ENCODE data around the gene EXOC6B.

Gene EXOC6B

DNA sequence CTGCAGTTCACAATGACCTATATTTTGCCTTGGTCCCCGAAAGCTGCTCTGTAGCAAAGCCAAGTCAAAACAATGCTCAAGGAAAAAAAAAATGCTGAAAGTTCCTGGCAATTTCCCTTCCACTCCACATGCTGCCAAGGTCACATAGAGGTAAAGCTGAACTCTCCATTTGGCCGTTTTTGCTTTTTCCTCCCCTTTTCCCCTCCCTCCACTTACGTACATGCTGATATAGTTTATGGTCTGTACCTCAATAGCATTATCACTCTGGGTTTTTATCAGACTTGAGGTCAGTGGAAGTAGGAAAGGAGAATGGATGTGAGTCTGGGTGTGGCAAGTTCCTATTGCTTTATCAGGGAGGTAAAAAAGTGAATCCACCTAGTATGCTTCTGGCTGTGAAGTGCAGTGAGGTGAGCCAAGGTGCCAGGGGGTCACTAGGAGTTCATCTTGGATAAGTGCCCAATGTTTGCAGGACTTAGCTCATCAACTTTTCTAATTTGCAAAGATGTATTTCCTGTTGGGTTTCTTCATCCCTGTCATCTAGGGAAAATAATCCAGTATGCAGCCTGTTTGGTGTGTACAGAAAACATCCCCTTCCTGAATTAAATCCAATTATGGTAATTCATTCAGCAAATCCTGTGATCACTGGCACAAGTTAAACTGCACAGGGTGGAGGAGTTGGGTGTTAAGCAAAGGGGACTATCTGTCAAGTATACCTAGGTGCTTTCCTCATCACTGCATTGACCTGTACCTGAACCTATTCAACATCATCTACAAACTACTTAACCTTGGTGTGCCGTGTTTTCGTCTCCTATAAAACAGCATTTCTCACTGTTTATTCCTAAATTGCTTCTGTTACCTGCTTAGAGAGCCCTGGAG lies 553.8 kb downstream of the EXOC6B start:
- no peak for DNase-seq (ENCODE audit: low read depth)

DNA sequence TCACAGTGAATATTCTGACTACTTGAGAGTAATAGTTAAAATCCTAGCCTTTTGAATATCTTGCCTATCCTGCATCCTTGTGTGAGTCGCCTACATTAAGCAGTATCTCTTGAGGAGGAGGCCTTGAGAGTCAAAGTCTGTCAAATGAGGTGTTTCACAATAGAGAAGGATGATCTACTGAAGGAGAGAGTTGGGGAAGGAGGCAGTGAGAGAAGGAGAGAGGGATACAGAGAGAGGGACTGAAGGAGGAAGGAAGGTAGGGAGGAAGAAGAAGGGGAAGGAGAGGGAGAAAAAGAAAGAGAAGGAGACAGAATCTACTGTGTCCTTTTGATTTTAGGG lies 554.6 kb downstream of the EXOC6B start:
- no peak for DNase-seq (ENCODE audit: low read depth)

DNA sequence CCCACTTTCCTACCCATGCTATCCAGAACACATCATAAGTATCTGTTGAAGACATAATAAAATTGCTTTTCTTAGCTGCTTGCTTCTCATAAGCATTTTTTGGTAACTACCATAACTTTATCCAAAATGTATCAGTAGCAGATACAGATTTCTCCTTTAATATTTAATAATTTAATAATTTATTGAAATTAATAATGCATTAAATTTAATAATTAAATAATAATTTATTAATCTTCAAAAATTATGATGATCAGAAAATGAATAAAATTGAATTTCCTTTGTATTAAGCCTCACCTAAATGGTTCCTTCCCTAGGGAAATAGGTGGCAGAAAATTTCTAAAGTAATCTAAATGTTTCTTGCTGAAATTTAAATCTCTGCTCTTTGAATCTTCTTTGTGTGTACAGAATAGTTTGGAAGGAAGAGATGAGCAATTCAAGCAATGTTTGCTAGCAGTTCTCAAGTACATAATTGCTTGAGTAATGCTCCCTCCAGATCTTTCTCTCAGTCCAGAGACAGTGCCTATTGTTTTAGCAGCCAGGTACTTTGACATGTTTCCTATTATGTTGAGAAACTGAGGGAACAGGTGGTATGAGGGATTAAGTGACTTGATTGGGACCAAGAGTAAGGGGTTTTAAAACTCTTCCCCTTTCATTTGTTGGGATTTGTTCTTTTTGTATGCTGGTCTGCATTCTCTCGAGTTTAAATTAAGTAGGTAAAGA lies 555.1 kb downstream of the EXOC6B start:
- DNase-seq (ENCODE audit: low read depth): no peak

DNA sequence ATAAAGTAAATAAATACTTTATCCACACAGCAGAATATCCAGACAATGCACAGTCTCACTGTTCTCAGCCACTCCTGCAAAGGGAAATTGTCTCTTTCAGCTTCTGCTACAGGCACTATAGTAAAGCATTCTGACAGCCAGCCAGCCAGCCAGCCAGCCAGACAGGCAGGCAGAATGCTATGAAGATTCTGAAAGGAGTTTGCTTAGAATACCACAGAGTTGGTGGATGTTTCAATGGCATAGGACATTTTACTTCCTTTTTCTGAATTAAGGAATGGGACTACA lies 562.1 kb downstream of the EXOC6B start:
- no peak for DNase-seq (ENCODE audit: low read depth)

DNA sequence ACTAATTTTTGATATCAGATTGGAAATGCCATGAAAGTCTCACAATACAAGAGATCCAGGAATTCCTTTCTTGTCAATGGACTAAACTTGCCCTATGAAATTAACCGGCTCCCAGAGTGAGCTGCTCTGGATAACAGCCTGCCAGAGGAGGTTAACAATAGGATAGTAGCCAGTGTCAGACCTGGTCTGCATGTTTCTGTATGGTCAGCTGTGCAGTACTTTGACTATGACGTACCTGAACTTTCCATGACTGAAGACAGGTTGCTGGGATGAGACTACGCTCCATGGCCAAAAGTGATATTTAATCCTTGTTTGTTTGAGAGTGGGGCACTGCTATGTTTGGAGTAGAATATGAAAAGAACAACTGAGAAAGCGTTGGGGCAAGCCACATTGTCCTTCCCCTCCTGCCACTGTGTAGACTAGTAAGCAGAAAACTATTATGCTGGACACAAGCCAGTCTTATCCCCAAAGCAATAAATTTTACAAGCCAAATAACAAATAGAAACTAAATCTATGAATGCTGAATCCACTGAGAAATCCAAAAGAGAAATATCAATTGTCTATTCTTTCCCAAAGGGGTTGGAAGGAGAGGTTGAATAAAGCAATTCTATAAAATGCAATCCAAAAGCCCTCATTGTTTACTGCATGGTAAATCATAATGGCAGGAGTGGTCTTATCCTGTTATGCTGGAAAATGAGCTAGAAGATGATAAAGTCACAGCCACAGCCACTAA lies 562.6 kb downstream of the EXOC6B start:
- DNase-seq (ENCODE audit: low read depth): no peak

DNA sequence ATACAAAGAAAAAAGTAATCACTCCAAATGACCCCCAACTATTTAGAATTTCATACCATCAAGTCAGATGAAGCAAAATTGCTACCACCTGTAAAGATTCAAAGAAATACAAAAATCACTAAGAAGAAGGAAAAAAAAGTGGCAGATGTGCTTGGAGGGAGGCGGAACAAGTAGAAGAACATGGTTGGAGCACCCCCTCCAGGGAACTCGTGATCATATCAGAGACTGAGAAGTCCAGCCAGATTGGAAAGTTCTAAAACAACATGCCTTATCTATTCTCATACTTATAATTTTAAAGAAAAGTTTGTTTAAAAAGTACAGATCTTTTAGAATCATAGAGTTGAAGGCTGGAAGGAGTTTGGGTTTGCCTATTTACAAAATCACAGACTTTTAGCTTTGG lies 564.8 kb downstream of the EXOC6B start:
- no peak for DNase-seq (ENCODE audit: low read depth)

DNA sequence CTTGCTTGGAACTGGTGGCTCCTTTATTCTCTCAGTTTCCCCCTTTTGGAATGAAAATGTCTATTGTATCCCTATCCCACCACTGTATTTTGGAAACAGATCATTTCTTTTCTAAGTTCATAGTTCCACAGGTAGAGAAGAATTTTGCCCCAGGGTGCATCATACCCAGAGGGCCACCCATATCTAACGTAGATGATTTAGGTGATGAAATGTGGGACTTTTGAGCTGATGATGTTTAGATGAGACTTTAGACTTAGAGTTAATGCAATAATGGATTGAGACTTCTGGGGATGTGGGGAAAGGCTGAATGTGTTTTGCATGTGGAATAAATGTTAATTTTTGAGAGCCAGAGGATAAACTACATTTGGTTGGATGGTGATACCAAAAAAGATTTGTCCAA lies 570.3 kb downstream of the EXOC6B start:
- DNase-seq (ENCODE audit: low read depth): no peak

DNA sequence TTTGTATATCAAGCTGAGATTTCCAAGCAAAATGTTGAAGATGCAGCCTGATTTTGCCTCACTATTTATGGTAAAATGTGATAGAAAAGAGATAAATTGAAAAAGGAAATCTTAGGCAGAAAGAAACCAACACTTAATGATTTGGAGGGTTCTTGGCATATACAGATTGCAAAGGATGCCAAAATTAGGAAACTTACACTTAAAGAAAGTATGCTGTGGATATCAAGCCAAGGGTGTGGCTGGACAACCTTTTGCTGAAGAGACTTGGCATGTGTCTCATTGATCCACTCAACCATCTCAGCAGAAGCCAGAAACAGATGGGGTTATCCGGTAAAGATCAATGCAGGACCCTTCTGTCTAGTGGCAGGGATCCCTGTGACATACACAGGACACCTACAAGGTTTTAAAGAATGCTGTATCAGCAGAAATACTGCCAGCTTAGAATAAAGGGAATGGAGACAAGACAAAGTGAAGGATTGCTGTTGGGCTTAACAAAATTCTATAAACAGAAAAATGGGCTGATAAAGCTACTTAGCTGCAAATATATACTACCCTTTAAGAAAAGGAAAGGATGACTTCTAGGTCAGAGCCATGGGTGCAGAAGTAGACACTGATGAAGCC lies 570.9 kb downstream of the EXOC6B start:
- no peak for DNase-seq (ENCODE audit: low read depth)

DNA sequence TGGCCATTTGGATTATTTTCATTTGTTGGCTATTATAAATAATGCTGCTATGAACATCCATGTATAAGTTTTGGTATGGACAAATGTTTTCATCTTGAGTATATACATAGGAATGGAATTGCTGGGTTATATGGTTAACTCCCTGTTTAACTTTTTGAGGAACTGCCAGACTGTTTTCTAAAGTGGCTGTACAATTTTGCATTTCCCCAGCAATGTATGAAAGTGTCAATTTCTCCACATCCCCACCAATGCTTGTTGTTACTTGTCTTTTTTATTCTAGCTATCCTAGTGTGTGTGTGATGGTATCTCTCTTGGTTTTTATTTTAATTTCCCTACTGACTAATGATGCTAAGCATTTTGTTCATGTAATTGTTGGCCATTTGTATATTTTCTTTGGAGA lies 587.5 kb downstream of the EXOC6B start:
- no peak for DNase-seq (ENCODE audit: low read depth)

DNA sequence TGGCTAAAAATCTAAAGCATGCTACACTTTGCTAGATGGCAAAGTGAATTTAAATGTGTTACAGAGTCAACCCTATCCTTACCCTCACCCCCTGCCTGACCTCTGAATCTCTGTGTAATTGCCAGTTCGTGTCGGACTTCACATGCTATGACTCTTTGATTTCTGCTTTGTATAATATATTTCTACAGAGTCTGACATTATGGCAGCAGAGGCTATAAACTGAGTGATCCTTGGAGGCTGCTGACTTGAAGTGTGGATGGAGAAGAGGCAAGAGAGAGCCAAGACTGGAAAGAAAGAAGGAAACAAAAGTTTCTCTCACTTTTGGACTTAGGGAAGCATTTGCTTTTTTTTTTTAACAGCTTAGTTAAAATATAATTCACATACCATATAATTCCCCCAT lies 588.3 kb downstream of the EXOC6B start:
- no peak for DNase-seq (ENCODE audit: low read depth)

DNA sequence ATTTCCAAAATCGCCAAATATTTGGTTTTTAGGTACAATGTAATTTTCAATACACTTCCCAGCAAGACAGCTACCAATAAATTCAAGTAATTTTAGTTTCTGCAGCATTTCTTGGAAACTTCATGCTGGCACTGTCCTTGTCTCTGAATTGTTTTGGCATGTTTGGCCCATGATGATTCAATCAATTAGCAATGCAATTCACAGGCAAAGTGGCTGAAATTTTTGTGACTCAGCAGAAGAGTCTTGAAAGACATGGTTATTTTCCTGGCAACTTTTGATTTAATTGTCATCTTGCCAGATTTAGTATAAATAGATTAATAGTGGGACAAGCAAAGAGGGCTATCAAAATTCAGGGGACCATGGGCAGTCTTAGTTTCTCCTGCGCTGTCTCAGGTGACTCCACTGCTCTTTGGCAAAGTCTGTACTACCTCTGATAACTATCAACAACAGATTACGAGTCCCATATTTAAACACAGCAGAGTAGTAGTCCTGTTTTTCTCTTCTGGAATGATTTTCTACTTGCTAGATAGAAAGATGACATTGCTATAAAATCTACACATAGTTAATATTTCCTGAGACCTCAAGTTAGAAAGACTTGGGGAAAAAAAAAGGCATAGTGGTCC lies 589.3 kb downstream of the EXOC6B start:
- no peak for DNase-seq (ENCODE audit: low read depth)

DNA sequence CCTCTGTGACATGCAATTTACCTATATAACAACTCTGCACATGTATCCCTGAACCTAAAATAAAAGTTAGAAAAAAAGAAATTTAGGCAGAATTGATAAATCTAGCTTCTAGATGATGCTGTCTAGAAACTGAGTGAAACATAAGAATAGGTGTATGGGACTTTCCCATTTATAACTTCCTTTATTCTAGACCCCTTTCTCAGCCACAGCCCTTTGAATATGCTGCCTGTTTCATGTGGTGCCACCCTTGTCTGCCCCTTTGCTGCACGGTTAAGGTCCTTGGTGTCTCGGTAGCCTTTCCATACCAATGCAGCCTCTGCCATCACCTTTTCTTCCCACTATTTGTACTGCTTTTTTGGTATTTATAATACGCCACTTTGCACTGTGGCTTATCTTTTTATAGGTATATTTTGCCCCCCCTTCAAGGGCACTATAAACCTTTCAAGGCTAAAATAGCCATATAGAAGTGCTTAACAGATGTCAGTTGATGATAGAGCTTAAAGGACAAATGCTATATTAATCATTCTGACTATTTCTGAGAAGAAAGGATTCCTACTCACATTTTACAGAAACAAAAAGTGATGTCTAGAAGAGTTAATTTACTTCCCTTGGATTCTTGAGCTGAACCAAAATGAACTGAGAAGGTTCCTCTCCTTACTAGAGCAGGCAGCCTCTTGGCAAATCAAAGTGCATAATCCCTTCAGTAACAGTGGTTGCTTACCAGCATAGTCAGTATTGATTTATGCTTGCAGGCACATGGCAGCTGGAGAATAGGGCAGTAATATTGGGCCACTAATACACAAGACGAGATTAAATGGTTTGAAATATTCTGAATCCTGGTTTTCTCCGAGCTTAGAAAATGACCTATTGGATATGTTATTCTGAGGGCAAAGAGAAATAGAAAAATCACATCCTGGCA lies 590.1 kb downstream of the EXOC6B start:
- DNase-seq (ENCODE audit: low read depth): no peak

DNA sequence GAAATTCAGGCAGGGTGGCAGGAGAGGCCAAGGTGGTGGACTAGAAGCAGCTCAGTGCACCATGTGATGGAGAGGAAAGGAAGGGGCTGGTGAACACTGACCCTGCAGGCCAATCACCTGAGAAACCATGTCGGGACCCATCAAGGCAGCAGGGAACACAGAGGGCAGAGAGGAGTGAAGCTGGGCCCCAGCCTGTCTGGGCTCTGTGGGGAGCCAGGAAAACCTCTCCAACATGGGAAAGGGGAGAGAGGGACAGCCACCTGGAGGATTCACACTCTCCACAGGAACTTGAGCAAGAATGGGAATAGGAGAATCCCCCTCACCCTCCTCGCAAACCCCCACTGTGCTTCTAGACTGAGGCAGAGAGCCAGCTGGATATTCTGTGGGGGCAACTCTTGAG lies 592.6 kb downstream of the EXOC6B start:
- no peak for DNase-seq (ENCODE audit: low read depth)

DNA sequence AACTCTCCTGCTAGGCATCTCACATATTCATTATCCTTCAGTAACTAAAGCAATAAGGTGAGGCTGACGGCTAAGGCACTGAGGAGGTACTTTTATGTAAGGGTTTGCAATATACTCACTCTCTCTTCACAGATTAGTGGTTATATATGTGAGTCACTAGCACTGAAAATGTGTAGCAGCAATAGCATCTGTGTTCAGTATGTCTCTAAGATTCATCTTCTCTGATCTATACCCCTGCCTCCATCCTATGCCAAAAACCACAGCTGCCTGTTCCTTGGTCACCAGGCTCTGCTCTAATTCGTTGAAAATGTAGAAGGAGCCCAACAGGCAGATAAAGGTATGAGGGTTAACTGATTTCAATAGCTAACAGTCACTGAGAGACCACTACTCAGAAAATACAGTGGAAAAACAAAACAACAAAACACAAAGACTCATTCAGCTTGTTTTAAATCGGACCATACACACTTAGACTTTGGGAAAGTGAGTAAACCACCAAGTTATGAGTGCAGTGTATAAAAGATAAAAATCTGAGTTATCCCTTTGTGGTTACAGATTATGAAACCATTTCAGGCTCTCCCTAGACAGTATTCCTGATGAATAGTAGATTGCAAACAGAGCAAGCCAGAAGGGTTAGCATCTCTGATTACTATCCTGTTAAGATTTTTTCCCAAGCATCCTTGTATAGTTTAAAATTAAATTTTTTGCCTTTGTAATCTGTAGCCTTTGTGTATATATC lies 602.8 kb downstream of the EXOC6B start:
- DNase-seq (ENCODE audit: low read depth): no peak

DNA sequence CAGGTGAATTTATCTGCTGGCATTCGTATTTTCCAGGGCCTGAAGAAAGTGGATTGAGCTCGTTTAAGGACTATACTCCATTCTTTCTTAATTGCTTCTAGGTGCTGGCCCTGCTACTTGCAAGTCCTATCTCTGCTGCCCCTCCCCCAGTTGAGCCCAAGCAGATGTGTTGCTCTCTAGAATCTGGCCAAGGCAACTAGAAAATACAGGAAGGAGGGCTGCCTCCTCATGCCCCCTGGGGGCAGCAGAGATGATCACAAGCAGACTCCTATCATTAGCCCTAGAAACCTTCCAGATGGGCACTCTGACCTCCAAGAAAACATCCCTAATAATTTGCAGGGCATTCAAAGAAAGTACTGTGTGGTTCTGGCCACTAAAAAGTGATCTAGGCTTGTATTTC lies 605.7 kb downstream of the EXOC6B start:
- DNase-seq (ENCODE audit: low read depth): no peak

DNA sequence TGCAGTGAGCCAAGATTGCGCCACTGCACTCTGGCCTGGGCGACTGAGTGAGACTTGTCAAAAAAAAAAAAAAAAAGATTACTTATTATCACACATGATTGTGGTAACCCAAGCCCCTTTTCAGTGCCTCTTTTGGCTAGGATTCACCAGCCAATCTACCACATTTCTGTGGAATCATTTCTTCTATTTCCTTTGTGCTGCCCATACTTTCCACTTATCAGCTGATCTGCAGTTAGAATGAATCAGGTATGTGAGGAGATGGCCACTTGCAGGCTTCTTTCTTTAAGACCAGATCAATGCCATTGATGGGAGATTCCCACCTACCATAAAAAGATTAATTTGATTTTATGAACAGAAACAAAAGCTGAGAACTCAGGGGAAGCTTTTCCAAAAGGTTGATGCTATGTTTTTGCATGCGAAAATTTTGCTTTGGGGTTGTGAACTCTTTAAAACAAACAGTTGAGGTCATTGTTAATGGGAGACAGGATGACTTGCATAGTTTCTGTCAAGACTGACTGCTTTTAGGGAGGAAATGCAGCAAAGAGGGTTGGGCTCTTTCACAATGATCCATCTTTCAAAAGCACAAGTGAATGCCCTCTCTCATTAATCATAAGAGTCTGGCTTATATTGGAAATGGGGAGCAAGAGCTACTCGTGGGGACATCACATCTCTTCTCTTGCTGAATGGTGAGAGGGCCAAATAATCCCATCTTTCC lies 611.2 kb downstream of the EXOC6B start:
- no peak for DNase-seq (ENCODE audit: low read depth)

DNA sequence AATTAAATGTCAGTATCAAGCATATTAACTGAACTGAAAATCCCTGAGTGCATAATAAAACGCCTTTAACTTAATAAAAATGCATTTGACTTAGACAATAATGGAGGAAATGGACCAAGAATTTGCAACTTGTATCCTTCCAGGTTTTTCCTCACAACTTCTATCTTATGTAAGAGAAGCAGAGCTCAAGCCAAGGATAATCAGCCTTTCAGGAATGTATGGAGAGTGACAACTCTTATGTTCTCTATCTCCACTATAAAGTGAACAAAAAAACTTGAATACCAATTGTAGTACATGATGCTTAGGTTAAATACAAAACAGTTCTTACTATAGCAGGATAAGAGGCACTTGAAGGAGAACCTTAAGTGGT lies 613.4 kb downstream of the EXOC6B start:
- DNase-seq (ENCODE audit: low read depth): no peak

DNA sequence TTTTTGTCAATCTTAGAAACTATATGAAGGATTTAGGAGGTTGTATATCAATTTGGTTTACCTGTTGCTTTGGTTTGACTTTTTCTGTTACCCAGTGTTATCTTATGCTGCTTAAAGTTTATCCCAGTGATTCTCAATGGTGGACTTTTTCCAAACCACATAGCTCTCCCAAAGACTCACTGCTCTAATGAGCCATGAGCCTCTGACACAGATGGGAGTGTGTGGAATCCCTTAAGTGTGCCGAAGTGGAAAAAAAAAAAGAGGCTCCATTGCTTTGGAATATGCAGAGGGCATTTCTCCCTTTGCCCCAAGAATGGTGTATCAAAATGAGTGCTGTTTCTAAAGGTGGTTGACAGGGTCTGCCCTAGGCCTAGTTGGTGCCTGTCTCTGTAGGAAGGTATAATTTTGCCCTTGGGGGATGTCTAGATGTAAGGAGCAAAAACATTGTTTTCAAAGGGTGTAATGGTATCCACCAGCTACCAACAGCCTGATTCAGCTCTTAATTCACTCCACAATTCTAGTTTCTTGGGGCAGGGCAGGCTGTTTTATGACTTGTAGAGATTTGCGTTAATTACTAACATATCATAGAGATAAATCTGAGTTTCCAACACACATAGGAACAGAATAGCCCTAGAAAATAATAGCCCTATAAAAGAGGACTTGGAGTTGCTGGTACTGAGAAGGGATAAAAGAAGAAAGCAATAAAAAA lies 613.9 kb downstream of the EXOC6B start:
- DNase-seq (ENCODE audit: low read depth): no peak

DNA sequence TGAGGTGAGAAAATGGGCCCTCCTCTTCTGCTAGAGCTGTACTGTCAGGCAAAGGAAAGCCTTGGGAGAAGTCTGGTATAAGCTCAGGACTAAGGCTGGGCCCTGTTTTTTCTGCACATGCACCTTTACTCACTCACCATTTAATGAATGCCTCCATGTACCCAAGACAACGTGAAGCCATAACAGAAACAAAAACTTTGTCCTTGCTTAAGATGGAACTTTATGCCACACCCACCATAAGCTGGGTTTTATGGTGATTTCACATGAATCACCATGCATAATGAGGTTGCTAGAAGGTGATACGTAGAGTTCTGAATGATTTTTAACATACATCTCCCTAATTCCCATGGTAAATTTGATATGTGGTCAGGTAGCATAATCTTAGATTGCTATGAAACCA lies 614.5 kb downstream of the EXOC6B start:
- no peak for DNase-seq (ENCODE audit: low read depth)

Data from T-helper 22 cell (primary cell).